HepG2 (cell line): ENCODE data around the gene SLC30A4. TPM values are rescaled to one million over a fixed set of nuclear protein-coding genes. Genes with fewer than 3 reads are reported as not detected.
A peak's percentile ranks its signal among the peaks of the same experiment; 100 is the strongest.

Experiments
- FOXA3 ChIP-seq: IDR thresholded peaks from 2 replicates; pipeline ENCODE4 v1.6.1; 2016; ENCODE audit warnings: missing genetic modification reagents, missing compliant biosample characterization
- HNF4A ChIP-seq: sonication (generic); formaldehyde crosslinking; IDR thresholded peaks from 2 replicates; pipeline ENCODE4 v1.4.0; 2020; ENCODE audit warnings: missing genetic modification reagents
- HNRNPK ChIP-seq: fragments of 200-400 bp; formaldehyde crosslinking; IDR thresholded peaks from 2 replicates; pipeline ENCODE4 v1.6.1; 2018; ENCODE audit warnings: low read length, low read depth, moderate library complexity, mild to moderate bottlenecking; ENCODE audit not compliant: poor library complexity, severe bottlenecking
- KLF15 ChIP-seq: sonication (generic); formaldehyde crosslinking; IDR thresholded peaks from 2 replicates; pipeline ENCODE4 v1.8.1; 2023; ENCODE audit warnings: borderline replicate concordance, mild to moderate bottlenecking, inconsistent platforms, missing genetic modification reagents, mixed read lengths
- NCOA2 ChIP-seq: sonication (generic); formaldehyde crosslinking; IDR thresholded peaks from 2 replicates; pipeline ENCODE4 v1.8.0; 2022; ENCODE audit warnings: inconsistent platforms
- RAD51 ChIP-seq: fragments of 450-650 bp; IDR thresholded peaks from 2 replicates; pipeline ENCODE4 v1.6.1; 2016; ENCODE audit warnings: borderline replicate concordance
- RARG ChIP-seq: sonication (generic); formaldehyde crosslinking; IDR thresholded peaks from 2 replicates; pipeline ENCODE4 v1.4.0; 2020; ENCODE audit warnings: low read depth, mild to moderate bottlenecking, missing genetic modification reagents
- SMAD9 ChIP-seq: sonication (generic); formaldehyde crosslinking; IDR thresholded peaks from 2 replicates; pipeline ENCODE4 v1.5.1; 2020; ENCODE audit warnings: mild to moderate bottlenecking, missing genetic modification reagents
- YEATS2 ChIP-seq: sonication (generic); formaldehyde crosslinking; IDR thresholded peaks from 2 replicates; pipeline ENCODE4 v1.4.0; 2020; ENCODE audit warnings: missing genetic modification reagents, borderline replicate concordance
- YY1 ChIP-seq: IDR thresholded peaks from 2 replicates; pipeline ENCODE4 v1.6.1; 2011; ENCODE audit warnings: low read length, low read depth, moderate library complexity, mild to moderate bottlenecking; ENCODE audit not compliant: insufficient read depth, insufficient replicate concordance
- ZBTB38 ChIP-seq: sonication (generic); formaldehyde crosslinking; IDR thresholded peaks from 2 replicates; pipeline ENCODE4 v1.5.1; 2020; ENCODE audit warnings: mild to moderate bottlenecking, missing genetic modification reagents
- ZFP62 ChIP-seq: sonication (generic); formaldehyde crosslinking; IDR thresholded peaks from 2 replicates; pipeline ENCODE4 v1.4.0; 2020; ENCODE audit warnings: missing genetic modification reagents
- ZFX ChIP-seq: sonication (generic); formaldehyde crosslinking; IDR thresholded peaks from 2 replicates; pipeline ENCODE4 v1.4.0; 2020; ENCODE audit warnings: mild to moderate bottlenecking, low read depth, missing genetic modification reagents, moderate library complexity
- ZNF136 ChIP-seq: sonication (generic); formaldehyde crosslinking; IDR thresholded peaks from 2 replicates; pipeline ENCODE4 v1.8.1; 2022; ENCODE audit warnings: low read depth, mild to moderate bottlenecking, moderate library complexity, missing genetic modification reagents
- ZNF230 ChIP-seq: sonication (generic); formaldehyde crosslinking; IDR thresholded peaks from 2 replicates; pipeline ENCODE4 v1.4.0; 2020; ENCODE audit warnings: mild to moderate bottlenecking, missing genetic modification reagents
- polyA plus RNA-seq, 8 experiments: library from polyadenylated mRNA; depleted of rRNA in 3 of 8; stranded (reverse) in 7 of 8; unstranded in 1 of 8; fragments of >200 nt; fragmentation: Illumina TruSeq in 4 of 8; extraction: Trizol in 4 of 8; gene quantifications; 2 replicates each; pipeline versions ENCODE4 v1.2.1 to v1.2.3, GENCODE V29; 2011 to 2016; ENCODE audit warnings: low read depth in 4 of 8, missing spikeins in 1 of 8, mixed read lengths in 1 of 8; ENCODE audit not compliant: insufficient read depth in 1 of 8
- total RNA-seq, 5 experiments: library from RNA; depleted of rRNA; stranded (reverse); fragments of >200 nt; fragmentation: Illumina TruSeq; extraction: Trizol; gene quantifications; 2 replicates each; pipeline ENCODE4 v1.2.3, GENCODE V29; 2016; ENCODE audit warnings: low read depth in 1 of 5
- TF ChIP-seq, protein P1 (sequence below), 2 experiments: fragments of 450-650 bp in 1 of 2; sonication (generic) in 1 of 2; formaldehyde crosslinking; IDR thresholded peaks; 2 replicates each; pipeline versions ENCODE4 v1.5.0 to v1.8.0; 2020 to 2022; ENCODE audit warnings: mild to moderate bottlenecking in 1 of 2, missing genetic modification reagents in 1 of 2
- TF ChIP-seq, protein P2 (sequence below): sonication (generic); formaldehyde crosslinking; IDR thresholded peaks from 2 replicates; pipeline ENCODE4 v1.5.0; 2020; ENCODE audit warnings: mild to moderate bottlenecking, missing genetic modification reagents
- TF ChIP-seq, protein P3 (sequence below): sonication (generic); formaldehyde crosslinking; IDR thresholded peaks from 2 replicates; pipeline ENCODE4 v1.4.0; 2020; ENCODE audit warnings: missing genetic modification reagents, borderline replicate concordance
- TF ChIP-seq, protein P4 (sequence below): sonication (generic); formaldehyde crosslinking; IDR thresholded peaks from 2 replicates; pipeline ENCODE4 v1.5.0; 2020; ENCODE audit warnings: missing genetic modification reagents, mild to moderate bottlenecking, borderline replicate concordance
- TF ChIP-seq, protein P5 (sequence below): sonication (generic); formaldehyde crosslinking; IDR thresholded peaks from 2 replicates; pipeline ENCODE4 v1.4.0; 2020; ENCODE audit warnings: missing genetic modification reagents

The SLC30A4 gene
- total and polyA plus RNA-seq, 2 of the 13 experiments (the other 11 are each of a cell fraction or from before 2014, with no cell fraction given) = 0.01 to 0.04 TPM

DNA sequence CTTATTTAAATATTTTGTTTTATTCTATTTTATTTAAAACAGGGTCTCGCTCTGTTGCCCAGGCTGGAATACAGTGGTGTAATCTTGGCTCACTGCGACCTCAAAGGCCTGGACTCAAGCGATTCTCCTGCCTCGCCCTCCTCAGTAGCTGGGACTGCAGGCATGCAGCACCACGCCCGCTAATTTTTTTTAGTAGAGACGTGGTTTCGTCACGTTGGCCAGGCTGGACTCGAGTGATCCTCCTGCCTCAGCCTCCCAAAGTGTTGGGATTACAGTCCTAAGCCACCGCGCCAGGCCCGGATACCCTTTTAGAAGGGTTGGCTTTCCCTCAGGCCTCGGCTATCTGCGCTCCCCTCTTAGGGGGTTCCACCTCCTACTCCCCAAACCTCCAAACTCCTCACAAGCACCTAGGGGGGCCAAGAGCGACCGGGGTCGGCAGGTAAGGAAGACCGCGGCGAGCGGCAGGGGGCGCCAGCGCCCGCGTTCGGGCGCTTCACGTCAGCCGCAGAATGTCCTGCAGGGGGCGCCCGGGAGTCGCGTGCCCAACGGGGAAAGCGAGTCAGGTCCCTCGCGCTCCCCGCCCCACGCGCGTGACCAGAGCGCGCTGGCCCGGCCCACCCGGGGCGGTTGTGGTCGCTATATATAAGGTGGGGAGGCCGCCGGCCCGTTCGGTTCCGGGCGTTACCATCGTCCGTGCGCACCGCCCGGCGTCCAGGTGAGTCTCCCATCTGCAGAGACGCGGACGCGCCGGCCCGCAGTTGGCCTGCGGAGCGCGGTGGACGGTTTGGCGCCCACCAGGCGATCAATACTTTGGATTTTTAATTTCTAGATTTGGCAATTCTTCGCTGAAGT, 92.4 kb downstream of the SLC30A4 start (continued):
- TF ChIP-seq, protein P1, sequence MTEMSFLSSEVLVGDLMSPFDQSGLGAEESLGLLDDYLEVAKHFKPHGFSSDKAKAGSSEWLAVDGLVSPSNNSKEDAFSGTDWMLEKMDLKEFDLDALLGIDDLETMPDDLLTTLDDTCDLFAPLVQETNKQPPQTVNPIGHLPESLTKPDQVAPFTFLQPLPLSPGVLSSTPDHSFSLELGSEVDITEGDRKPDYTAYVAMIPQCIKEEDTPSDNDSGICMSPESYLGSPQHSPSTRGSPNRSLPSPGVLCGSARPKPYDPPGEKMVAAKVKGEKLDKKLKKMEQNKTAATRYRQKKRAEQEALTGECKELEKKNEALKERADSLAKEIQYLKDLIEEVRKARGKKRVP (CRISPR knock-in tag; IDR thresholded peaks at IDR 0.05) = no peak
- no peak for TF ChIP-seq YEATS2 (CRISPR knock-in tag)
- TF ChIP-seq, protein P2, sequence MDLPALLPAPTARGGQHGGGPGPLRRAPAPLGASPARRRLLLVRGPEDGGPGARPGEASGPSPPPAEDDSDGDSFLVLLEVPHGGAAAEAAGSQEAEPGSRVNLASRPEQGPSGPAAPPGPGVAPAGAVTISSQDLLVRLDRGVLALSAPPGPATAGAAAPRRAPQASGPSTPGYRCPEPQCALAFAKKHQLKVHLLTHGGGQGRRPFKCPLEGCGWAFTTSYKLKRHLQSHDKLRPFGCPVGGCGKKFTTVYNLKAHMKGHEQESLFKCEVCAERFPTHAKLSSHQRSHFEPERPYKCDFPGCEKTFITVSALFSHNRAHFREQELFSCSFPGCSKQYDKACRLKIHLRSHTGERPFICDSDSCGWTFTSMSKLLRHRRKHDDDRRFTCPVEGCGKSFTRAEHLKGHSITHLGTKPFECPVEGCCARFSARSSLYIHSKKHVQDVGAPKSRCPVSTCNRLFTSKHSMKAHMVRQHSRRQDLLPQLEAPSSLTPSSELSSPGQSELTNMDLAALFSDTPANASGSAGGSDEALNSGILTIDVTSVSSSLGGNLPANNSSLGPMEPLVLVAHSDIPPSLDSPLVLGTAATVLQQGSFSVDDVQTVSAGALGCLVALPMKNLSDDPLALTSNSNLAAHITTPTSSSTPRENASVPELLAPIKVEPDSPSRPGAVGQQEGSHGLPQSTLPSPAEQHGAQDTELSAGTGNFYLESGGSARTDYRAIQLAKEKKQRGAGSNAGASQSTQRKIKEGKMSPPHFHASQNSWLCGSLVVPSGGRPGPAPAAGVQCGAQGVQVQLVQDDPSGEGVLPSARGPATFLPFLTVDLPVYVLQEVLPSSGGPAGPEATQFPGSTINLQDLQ (CRISPR knock-in tag) = no peak
- TF ChIP-seq HNRNPK = peak; percentile 62
- no peak for TF ChIP-seq FOXA3 (CRISPR knock-in tag)
- peak; percentile 77 for TF ChIP-seq YY1
- TF ChIP-seq ZBTB38 (CRISPR knock-in tag) = no peak
- TF ChIP-seq, protein P3, sequence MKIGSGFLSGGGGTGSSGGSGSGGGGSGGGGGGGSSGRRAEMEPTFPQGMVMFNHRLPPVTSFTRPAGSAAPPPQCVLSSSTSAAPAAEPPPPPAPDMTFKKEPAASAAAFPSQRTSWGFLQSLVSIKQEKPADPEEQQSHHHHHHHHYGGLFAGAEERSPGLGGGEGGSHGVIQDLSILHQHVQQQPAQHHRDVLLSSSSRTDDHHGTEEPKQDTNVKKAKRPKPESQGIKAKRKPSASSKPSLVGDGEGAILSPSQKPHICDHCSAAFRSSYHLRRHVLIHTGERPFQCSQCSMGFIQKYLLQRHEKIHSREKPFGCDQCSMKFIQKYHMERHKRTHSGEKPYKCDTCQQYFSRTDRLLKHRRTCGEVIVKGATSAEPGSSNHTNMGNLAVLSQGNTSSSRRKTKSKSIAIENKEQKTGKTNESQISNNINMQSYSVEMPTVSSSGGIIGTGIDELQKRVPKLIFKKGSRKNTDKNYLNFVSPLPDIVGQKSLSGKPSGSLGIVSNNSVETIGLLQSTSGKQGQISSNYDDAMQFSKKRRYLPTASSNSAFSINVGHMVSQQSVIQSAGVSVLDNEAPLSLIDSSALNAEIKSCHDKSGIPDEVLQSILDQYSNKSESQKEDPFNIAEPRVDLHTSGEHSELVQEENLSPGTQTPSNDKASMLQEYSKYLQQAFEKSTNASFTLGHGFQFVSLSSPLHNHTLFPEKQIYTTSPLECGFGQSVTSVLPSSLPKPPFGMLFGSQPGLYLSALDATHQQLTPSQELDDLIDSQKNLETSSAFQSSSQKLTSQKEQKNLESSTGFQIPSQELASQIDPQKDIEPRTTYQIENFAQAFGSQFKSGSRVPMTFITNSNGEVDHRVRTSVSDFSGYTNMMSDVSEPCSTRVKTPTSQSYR (CRISPR knock-in tag) = no peak
- no peak for TF ChIP-seq RAD51
- TF ChIP-seq RARG (CRISPR knock-in tag) = no peak
- TF ChIP-seq SMAD9 = no peak
- TF ChIP-seq HNF4A (CRISPR knock-in tag) = no peak
- no peak for TF ChIP-seq NCOA2 (CRISPR knock-in tag)
- TF ChIP-seq, protein P4, sequence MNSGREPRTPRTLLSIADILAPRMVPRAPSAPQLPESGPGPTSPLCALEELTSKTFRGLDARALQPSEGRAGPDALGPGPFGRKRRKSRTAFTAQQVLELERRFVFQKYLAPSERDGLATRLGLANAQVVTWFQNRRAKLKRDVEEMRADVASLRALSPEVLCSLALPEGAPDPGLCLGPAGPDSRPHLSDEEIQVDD (CRISPR knock-in tag) = no peak
- TF ChIP-seq, protein P5, sequence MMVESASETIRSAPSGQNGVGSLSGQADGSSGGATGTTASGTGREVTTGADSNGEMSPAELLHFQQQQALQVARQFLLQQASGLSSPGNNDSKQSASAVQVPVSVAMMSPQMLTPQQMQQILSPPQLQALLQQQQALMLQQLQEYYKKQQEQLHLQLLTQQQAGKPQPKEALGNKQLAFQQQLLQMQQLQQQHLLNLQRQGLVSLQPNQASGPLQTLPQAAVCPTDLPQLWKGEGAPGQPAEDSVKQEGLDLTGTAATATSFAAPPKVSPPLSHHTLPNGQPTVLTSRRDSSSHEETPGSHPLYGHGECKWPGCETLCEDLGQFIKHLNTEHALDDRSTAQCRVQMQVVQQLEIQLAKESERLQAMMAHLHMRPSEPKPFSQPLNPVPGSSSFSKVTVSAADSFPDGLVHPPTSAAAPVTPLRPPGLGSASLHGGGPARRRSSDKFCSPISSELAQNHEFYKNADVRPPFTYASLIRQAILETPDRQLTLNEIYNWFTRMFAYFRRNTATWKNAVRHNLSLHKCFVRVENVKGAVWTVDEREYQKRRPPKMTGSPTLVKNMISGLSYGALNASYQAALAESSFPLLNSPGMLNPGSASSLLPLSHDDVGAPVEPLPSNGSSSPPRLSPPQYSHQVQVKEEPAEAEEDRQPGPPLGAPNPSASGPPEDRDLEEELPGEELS (CRISPR knock-in tag) = no peak
- TF ChIP-seq ZFP62 (CRISPR knock-in tag) = no peak
- 0 out of 2 replicates have a peak, but pooled peaks have one; percentile 56 for TF ChIP-seq ZNF230 (CRISPR knock-in tag)
- TF ChIP-seq KLF15 (CRISPR knock-in tag) = no peak
- no peak for TF ChIP-seq ZNF136 (CRISPR knock-in tag)
- TF ChIP-seq ZFX (CRISPR knock-in tag) = peak; percentile 21; the same call in 1 of the 2 replicates
